ENCODE measurements around the gene ZNF610.

DNA sequence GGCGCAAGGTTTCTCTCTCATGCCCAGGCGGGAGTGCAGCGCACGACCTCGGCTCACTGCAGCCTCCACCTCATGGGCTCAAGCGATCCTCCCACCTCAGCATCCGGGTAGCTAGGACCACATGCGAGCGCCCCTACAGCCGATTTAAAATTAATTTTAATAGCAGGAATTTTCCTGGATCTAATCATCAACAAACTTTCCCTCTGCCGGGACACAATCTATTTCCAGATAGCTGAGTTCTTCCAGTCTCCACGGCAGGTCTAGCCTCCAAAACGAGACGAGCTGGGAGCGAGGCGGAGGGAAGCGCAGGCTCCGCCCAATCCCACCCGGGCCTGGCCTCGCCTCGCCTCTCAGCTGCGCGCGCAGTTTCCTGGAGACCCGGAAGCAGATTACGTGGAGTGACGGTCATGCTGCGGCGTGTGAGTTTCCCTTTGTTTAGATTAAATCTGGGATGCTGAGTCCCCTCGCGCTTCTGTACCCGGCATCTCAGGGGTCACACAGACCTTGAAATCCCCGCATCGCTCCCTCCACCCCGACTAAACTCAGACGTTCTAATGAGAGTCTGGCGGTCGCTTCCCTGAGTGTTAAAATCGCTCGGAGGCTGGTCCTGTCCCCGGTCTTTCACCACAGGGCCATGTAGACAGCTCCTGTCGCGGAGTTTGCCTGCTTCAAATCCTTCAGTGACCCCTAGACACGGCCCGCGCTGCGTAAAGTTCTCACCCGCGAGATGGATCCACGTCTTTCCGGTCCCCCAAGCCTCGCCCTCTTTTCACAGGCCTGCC is 33.7 kb downstream of the ZNF610 start, which contains the start of gene ZNF880:
- TF ChIP-seq, protein P1, sequence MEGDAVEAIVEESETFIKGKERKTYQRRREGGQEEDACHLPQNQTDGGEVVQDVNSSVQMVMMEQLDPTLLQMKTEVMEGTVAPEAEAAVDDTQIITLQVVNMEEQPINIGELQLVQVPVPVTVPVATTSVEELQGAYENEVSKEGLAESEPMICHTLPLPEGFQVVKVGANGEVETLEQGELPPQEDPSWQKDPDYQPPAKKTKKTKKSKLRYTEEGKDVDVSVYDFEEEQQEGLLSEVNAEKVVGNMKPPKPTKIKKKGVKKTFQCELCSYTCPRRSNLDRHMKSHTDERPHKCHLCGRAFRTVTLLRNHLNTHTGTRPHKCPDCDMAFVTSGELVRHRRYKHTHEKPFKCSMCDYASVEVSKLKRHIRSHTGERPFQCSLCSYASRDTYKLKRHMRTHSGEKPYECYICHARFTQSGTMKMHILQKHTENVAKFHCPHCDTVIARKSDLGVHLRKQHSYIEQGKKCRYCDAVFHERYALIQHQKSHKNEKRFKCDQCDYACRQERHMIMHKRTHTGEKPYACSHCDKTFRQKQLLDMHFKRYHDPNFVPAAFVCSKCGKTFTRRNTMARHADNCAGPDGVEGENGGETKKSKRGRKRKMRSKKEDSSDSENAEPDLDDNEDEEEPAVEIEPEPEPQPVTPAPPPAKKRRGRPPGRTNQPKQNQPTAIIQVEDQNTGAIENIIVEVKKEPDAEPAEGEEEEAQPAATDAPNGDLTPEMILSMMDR (IDR thresholded peaks at IDR 0.05) = no peak
- TF ChIP-seq POLR2A (IDR thresholded peaks at IDR 0.05) (peak in 2 of 4 donors; percentile 49 to 57), POLR2AphosphoS5 (IDR thresholded peaks at IDR 0.05) (peak; percentile 73 to 78)

Data from upper lobe of left lung (tissue), 4 donors.